Measurements from ENCODE around the gene SPATS2.

Gene SPATS2

GRCh38 chr12:49340095-49340870 is 27.0 kb upstream of the SPATS2 start:
- TF ChIP-seq JUND (IDR thresholded peaks at IDR 0.05; ENCODE audit: low read depth): no peak
- in situ Hi-C loops (cut with HindIII; ENCODE audit: low pct_unique_long_range_greater_than_20kb, low sequenced_read_pairs): no loop called here
- no peak for DNase-seq (ENCODE audit: low read depth in 1 of 2, low spot score in 1 of 2)

DNA sequence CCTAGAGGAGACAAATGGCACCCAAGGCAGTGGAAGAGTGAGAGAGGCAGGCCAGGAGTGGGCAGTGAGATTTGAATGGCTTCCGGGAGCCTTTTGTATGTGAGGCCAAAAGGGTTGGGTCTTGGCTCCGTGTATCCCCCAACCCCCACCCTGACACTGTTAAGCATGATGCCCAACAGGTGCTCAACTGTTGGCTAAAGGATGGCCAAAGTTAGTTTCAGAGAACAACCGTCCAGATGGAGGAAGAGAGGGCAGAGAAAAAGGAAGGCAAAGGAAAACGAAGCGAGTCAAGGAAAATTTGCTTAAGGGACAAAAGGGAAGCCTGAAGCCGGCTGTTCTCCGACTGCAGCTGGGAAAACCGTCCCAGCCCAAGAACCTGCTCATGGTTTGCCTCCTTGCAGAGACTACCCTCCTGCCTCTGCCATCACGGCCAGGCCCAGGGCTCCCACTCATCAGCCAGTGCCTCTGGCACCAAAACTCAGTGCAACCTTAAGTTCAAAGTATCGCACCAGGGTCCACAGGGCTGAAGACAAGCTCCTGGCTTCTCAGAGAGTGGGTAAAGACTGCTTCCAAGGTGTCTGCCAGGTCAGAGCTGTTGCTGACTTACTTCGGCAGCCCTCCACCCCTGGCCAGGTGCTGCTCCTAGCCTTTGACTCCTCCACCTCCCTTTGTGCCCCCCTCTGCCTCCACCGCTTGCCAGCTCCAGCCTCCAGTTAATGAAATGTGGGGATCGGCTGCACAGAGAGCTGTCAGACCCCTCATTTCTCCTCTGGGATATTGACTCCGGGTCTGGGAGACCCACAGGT is 26.1 kb upstream of the SPATS2 start:
- TF ChIP-seq JUND (IDR thresholded peaks at IDR 0.05; ENCODE audit: low read depth): no peak
- in situ Hi-C loops (cut with HindIII; ENCODE audit: low pct_unique_long_range_greater_than_20kb, low sequenced_read_pairs): no loop called here
- no peak for DNase-seq (ENCODE audit: low read depth in 1 of 2, low spot score in 1 of 2)

- no peak for TF ChIP-seq JUND (IDR thresholded peaks at IDR 0.05; ENCODE audit: low read depth)
- DNase-seq (ENCODE audit: low read depth in 1 of 2, low spot score in 1 of 2): no peak
- in situ Hi-C loops (cut with HindIII; ENCODE audit: low pct_unique_long_range_greater_than_20kb, low sequenced_read_pairs): no loop called here
These were observed 25.5 kb upstream of the SPATS2 start for GRCh38 chr12:49341777-49342065.

DNA sequence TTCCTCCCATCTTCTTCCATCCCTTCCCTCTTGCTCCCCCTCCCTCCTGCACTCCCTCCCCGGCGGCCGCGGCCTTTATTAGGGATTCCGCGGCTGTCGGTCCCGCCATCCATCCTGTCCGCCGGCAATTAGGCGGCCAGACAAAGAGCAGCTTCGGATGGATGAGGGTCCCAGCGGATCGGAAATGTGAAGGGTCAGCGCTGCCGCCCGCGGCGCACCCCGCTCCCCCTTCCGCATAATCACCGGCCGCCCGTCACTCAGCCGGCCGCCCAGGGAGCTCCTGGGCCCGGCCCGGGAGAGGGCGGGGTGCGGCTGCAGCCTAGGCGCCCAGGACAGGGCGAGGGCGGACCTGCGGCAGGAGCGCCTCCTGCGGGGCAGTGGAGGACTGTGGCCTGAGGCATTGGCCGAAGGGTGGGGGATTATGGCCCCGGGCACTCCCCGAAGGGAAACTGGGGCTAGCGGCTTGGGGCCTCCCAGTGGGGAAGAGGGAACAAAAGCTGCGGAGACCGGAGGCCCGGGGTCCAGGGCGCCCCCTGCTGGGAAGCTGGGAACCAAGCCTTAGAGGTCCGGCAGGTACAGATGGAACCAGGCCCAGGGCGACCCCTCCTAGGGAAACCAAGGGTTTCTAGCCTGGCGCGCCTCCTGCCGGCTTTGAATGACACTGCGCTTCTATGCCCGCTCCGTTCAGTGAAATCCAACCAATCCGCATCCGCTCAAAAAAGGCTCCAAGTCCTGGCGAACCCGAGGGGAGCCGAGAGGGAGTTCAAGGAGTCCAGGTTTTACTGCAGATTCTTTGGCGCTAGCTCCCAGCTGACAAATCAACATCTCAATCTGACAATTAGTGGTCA is 25.0 kb upstream of the SPATS2 start:
- TF ChIP-seq JUND (IDR thresholded peaks at IDR 0.05; ENCODE audit: low read depth): no peak
- in situ Hi-C loops (cut with HindIII; ENCODE audit: low pct_unique_long_range_greater_than_20kb, low sequenced_read_pairs): no loop called here
- peak; percentile 76 to 80 for DNase-seq (ENCODE audit: low read depth in 1 of 2, low spot score in 1 of 2)

DNA sequence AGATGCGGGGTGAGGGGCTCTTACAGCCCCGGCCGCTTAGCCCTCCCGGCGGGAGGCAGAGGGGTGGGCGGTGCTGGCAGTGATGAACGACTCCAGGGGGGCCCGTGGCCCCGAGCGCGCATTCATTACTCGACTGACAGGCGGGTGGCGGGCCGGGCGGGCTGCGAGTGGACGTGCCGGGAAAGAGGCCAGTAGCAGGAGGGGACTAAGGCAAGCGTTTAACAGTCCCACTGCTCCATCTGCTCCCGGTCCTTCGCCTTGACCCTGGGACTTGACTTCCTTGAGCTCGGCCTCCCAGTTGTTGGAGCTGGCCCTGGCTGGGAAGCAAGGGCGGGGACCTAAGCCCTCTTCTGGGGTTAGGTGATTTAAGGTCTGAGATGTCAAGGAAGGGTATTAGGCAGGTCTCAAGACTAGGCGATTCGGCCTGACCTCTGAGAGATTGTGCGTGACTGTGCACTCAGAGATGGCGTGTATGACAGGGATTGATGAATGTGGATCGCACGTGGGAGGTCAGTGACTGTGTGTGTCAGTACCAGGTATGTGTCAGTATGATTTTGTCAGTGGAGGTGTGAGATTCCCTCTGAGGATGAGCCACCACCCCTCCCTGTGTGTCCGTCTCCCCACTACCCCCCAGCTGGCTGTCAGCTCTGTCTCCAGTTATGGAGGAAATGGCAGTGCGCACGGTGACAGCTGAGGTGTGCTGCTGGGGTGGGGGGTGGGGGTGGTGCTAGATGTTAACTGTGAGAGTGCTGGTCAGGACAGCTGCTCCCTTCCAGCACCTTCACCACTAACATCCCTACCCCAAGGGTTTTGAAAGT is 24.1 kb upstream of the SPATS2 start:
- in situ Hi-C loops (cut with HindIII; ENCODE audit: low pct_unique_long_range_greater_than_20kb, low sequenced_read_pairs): no loop called here
- no peak for TF ChIP-seq JUND (IDR thresholded peaks at IDR 0.05; ENCODE audit: low read depth)
- no peak for DNase-seq (ENCODE audit: low read depth in 1 of 2, low spot score in 1 of 2)

GRCh38 chr12:49344486-49345050 is 22.7 kb upstream of the SPATS2 start:
- in situ Hi-C loops (cut with HindIII; ENCODE audit: low pct_unique_long_range_greater_than_20kb, low sequenced_read_pairs): no loop called here
- TF ChIP-seq JUND (IDR thresholded peaks at IDR 0.05; ENCODE audit: low read depth): no peak
- DNase-seq (ENCODE audit: low read depth in 1 of 2, low spot score in 1 of 2): no peak

DNA sequence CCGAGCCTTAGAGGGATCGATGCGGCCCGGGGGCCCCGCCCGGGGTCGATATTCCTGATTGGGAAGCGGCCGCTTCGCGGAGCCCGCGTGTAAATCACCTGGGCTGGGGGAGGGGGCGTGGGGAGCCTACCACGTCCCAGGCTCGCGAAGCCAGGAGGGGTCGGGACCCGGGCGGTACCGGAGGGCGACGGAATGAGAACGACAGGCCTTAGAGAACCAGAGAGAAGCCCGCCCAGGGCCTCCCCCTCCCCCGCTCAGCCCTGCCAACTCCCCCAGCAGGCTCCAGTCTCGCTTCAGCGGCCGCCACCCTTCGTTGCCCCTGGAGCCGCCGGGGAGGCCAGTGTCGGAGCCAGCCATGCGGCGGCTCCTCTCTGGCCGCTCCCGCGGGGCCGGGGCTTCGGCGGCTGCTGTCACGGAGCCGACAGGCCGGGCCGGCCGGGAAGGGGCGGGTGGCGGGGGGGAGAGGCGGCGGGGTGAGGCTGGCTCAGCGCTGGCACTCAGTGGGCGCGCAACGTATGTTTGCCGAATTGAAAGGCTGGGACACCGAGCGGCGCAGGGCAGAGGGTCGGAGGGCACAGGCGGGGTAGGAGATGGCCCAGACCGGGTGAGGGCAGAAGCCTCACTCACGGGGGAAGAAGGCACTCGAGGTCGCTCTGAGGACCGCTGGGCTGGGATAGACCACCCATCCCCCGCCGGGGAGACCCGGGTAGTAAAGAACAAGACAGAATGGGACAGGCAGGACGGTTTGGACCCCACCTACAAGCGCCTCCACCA is 22.0 kb upstream of the SPATS2 start:
- in situ Hi-C loops (cut with HindIII; ENCODE audit: low pct_unique_long_range_greater_than_20kb, low sequenced_read_pairs): no loop called here
- no peak for TF ChIP-seq JUND (IDR thresholded peaks at IDR 0.05; ENCODE audit: low read depth)
- DNase-seq (ENCODE audit: low read depth in 1 of 2, low spot score in 1 of 2): peak in 1 of 2 experiments; percentile 69

- in situ Hi-C loops (cut with HindIII; ENCODE audit: low pct_unique_long_range_greater_than_20kb, low sequenced_read_pairs): no loop called here
- no peak for DNase-seq (ENCODE audit: low read depth in 1 of 2, low spot score in 1 of 2)
- TF ChIP-seq JUND (IDR thresholded peaks at IDR 0.05; ENCODE audit: low read depth): no peak
These were observed 21.2 kb upstream of the SPATS2 start for GRCh38 chr12:49345825-49346658.

DNA sequence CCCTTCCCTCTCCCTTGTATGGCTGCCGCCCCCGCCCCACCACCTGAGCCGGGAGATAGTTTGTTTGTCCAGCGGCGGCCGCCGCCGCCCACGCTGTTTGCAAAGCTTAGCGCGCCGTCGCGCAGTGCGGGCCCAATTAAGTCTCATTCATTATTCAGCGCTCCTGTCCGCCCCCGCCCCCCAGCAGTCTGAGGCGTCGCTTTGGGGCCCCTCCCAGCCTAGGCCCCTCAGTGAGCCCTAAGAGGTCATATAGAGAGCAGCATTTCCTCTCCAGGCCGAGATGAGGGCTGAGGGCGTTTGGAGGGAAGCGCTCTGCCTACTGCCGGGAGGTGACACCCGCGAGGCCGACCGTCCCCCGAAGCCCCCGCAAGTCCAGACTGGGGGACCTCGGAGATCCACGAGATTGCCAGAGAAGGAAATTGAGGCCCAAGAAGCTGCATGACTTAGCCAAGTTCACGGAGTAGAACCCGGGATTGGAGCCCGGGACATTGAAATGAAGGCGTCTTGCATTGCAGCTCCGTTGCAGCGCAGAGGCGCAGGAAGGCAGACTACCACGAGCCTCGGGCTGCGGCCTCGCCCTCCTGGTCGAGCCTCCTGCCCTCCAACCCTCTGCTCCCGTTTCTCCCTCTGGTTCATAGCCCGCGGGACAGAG is 20.5 kb upstream of the SPATS2 start, which contains the start of gene DNAJC22:
TSS of gene DNAJC22 (plus strand) at position 230 of the 652 bp plus-strand sequence. CDS start 1,985 bp downstream, outside the sequence.
- no peak for DNase-seq (ENCODE audit: low read depth in 1 of 2, low spot score in 1 of 2)
- in situ Hi-C loops (cut with HindIII; ENCODE audit: low pct_unique_long_range_greater_than_20kb, low sequenced_read_pairs): no loop called here
- TF ChIP-seq JUND (IDR thresholded peaks at IDR 0.05; ENCODE audit: low read depth): no peak

All from T47D (cell line).